Activated naive CD4-positive, alpha-beta T cell treated with Interleukin-2 at 50 U/mL for 16 hours (primary cell): Measurements from ENCODE around the gene GALNT14.

Experiments used
- DNase-seq: peaks from one replicate; pipeline ENCODE4 v3.0.0-alpha.2; 2020

Gene GALNT14

DNA sequence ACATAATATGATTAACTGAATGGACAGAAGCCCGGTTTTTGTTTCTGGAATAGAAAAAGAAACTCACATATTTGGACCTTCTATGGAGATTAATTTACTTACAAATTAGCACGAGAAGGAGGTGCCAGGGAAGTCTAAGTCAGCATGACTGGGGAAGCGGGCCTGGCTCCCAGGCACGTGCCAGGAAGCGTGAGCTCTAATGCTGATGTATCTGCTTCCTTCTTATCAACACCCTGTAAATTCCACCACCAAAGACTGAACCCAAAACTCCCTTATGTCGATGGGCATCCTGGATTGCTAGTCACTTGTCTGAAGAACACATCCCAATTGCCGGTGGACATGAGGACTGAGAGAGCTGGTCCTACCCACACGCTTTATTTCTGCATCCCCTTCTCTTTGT lies 134.5 kb downstream of the GALNT14 start:
- no peak for DNase-seq

DNA sequence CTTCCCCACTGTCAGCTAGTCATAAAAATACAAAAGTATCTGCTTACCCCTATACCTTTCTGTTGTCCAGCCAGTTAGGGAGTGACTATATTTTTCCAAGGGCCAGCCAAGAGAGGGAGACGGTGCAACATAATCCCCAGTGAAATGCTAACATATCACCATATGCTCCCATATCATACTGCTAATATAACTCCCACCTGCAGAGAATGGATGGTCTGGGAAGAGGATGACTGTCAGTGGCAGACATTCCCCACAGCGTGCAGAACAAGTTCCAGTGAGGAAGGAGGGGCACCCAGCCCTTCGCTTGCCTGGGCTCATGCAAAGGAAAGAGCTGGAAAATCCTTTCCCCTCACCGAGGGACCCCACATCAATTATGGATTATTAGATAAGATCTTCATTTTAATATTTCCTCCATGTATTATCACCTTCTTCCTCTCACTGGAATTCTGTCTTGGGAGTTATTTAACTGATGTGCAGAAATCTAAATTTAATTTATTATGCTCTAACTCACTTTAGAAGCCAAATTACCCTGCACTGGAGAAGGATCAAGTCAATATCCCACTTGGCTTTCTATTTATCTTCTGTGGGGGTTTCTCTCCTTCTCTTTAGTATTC lies 135.6 kb downstream of the GALNT14 start:
- no peak for DNase-seq

DNA sequence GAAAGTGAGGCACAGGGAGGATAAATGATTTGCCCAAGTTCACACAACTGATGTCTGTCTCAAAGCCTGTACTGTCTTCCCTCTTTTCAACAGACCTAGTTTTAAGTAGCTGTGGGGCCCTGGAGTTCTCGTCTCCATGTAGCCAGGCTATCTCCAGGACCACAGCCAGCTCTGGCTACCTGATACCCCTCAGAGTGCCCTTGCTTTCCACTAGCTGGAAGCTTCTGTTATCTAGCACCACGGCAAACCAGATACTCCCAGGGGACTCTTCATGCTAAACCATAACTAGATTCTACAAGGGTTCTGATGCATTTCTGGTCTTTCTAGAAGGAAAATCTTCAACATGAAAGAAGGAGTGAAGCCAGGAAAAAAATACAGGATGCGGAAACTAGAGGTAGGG lies 137.3 kb downstream of the GALNT14 start:
- DNase-seq, result no peak

DNA sequence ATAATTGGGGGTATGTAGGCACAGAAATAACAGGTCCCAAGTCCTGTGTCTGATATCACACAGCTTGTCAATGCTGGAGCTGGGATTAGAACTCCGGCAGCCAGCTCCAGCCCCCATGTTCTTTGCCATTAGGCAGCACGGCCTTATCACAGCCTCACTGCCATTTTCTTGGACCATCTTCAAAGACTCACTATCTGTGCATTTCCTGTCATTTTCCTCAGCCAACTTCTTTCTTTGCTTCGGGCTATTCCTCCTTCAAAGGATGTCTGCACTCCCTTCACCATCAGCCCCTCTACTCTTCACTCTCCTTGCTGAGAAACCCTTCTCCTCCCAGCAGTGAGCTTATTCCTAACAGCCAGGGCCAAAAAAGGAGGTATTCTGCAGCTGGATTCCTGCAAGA lies 139.6 kb downstream of the GALNT14 start:
- no peak for DNase-seq

DNA sequence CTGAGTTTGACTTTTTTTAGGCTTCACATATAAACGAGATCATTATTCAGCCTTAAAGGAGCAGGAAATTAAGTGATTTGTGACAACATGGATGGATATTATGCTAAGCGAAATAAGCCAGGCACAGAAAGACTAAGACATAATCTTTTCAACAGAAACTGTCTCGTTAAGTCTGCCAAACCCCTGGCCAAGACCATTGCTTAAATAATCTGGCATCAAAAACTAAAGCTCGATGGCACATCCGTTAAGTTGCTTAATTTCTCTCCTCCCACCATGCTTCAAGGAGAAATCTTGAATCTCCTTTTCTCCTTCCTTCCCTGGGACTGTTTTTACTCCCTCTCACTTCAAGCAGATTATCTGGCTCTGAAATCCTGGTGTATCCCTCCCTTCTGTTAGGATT lies 140.3 kb downstream of the GALNT14 start:
- DNase-seq, result no peak

DNA sequence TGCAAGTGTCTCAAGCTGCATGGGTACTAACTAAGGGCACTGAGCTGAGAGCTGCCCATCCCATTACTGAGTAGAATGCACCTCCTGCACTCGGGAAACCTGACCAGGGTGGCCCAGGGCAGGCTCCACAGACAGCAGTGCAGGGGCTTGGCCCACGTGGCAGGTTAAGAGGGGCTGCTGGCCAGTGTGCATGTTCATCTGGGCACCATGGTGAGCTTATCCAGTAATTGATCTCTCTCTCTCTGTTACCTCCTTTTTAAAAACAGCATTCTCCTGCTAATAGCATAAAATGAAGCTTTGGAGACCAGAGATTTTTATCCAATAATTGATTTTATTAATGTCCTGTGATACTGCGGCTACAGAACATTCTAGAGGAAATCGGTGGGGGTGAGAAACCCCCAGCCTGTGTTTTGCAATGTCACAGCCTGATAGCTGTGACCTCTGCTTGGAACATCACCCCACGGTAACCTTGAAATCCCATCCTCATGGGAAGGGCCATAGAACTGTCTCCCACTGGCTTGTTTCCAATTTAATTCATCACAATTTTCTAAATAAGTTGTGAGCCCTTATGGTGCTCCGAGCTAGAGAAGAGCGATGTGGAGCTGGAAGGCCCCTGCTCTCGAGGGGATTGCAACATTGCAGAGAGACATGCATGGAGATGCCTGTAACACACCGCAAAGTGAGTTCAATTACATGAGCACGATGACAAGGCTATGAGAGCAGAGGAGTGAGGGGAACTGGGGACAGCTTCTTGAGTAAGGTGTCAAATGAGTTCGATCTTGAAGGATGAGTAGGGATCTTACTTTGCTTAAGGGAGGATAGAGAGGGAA lies 143.8 kb downstream of the GALNT14 start:
- DNase-seq, result no peak

DNA sequence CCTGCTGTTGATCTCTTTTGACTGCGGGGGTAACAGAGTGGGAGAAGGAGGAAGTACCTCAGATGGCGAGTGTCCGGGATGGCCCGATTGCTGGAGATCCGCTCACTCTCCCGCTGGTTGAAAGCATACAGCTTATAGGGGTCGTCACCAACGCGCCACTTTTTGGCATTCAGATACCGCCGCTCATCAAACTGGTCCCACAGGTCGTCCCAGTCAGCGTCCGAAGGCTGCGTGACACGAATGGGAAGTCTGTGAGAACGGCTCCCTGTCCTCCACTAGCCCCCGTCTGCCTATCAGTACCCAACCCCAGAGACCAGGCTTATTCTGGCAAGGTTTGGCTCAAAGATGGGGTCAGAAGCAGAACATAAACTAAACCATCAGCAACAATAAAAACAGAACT lies 145.5 kb downstream of the GALNT14 start:
- DNase-seq, result no peak

DNA sequence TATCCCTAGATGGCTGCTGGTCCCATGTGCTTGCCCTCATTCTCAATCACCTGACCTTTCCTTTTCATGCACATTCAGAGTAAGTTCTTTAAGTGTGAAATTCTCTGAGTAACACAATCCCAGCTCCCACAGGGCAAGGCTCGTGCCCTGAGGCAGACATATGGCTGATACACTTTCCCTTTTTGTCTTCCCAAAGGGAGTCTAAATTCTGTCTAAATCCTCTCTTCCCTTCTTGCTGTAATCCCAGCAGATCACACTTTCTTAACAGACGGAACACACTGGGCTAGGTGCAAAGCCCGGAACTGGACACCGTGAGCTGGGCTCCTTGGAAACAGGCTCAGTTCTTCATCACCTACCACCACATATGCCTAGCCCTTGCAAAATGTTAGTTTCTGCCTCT lies 147.6 kb downstream of the GALNT14 start:
- no peak for DNase-seq

DNA sequence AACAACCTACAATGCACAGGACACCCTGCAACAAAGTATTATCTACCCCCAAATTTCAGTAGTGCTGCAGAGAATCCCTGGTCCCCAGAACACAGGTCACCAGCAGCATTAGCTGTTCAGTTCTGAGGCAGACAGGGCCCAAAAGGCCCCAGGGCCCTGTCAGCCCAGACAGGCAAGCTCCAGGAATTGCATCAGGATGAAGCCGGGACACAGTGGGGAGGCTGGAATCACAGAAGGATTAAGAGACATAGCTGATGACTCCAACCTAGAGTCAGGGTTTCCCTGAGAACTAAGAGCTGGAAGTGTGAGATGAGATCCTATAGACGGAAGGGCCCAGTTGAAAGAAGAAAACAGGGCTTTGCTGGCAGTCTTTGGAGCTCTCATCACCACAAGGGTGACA lies 148.1 kb downstream of the GALNT14 start:
- DNase-seq, result no peak

DNA sequence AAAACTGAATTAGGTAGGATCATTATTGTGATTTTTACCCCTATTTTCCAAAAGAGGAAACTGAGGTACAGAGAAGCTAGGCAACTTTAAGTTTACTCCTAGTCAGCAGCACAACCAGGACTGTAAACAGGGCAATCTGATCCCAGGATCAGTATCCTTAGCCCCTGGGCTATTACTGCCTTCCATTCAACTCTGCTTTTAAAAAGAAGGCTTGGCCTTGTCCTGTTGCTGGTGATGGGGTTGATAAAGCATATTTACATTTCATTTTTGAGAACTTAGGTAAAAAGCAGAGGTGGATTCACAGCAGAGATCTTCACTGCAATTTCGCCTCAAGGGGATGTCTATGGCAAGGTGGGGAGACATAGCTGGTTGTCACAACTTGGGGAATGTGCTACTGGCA lies 148.5 kb downstream of the GALNT14 start:
- no peak for DNase-seq

DNA sequence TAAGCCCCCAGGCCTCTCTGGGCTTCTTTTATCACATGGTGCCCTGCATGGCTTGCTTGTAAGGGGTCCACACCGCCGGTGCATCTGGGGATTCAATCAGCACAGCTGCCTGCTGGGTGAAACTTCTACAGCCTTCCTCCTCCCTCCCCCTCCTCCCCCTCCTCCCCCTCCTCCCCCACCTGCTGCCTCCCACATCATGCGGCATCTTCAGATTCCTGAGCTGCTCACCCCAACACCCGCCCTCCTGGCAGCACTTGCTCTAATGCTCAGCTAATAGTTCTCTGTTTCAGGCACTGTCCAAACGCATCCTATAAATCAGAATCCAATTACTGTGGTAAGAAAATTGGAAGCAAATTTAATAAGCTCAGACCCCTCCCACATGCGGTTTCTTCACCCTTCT lies 150.7 kb downstream of the GALNT14 start:
- no peak for DNase-seq

DNA sequence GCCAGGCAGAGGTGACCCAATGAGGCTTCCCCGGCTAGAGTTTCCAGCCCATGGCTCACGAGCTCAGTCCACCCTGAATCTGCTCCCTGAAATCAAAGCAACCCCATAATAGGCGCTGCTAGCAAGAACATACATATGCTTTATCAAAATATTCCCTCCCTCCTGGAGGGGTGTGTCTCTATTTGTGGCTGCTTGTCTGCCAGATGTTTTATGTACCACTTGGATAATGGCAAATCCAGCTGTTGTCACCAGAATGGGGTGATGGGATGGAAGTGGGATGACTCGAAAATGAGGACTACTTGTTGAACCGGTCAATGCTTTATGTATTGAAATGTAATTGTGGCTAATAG lies 152.0 kb downstream of the GALNT14 start:
- no peak for DNase-seq

DNA sequence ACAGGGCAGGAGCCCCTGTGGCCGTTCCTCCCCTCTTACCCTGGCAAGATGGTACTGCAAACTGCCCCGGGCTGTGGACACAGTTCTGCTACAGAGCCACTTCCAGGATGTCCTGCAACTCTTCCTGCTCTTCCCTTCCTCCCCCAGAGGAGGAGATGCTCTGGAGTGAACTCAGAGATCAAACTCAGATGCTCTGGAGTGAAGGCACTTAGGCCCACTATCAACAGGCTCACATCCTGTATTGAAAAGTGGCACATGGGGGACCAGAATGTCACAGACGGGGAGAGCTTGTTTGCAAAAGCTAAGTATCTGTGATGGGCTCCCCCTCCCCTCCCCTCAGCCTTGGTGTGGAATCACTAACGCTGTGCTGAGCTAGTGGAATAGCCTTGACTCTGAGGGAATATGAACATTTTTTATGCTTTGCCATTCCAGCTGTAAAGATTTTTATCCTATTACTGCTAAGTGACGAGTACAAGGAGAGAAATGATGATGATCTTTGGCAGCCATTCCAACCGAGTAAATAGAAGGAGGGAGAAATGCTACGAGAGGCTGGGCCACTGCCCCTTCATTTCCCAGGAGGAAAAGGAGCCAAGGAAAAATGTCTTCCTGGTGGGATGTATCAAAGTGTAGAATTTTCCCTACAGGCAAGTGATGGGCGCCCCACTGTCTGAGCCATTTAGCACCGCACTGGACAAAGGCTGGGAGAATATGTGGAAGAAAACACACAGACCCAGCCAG lies 152.6 kb downstream of the GALNT14 start:
- DNase-seq, result no peak

DNA sequence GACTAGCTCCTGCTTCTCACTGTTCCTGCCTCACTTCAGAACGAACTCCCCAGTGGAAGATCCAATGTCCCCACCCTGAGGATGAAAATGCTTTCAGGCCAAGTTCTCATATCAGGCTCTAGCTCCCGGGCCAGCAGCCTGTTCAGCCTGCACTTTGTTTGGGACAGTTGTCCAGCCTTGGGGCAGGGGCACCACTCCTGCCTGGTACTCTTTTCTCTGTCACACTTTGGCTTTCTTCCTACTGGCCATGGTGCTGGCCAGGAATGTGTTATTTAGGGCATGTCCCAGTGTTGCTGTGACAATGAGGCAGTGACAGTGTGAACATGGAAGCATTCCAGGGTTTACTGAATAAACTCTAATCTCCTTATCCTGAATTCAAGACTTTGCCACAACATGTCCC lies 154.1 kb downstream of the GALNT14 start:
- DNase-seq, result no peak

DNA sequence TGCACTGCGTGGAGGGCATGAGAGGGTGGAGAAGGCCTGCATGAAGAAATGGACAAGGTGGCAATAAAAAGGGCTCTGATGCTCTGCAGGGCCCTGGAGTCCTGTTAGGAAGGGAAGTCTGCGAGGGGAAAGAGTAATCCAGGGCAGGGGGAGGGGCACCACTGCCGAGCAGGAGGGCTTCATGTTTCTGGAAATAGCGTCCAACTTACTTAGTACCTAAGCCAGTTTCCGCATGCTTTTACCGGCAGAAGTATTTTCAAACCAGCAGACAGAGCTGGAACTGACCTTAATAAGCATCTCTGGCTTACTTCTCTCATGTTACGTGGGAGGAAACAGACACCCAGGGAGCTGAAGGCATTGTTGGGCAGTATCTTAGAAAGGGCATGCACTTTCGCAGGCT lies 156.7 kb downstream of the GALNT14 start:
- no peak for DNase-seq

DNA sequence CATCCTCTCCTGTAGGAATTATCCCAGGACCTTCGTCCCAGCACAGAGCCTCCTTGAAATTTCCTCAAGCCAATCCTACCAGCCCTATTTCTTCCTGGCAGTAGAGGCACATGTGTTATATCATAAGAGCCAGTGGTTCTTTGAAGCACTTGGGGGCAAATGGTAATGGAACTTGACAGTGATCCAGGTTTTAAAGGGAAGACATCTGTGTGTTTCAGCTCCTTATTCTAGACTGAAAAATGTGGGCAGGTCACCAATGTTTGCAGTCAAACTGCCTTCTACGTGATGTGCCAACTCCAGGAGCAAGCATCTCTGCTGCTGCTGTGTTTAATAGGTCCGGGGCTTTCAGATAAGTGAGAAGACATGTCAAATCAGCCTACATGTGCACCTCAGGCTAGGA lies 157.1 kb downstream of the GALNT14 start:
- DNase-seq, result no peak

DNA sequence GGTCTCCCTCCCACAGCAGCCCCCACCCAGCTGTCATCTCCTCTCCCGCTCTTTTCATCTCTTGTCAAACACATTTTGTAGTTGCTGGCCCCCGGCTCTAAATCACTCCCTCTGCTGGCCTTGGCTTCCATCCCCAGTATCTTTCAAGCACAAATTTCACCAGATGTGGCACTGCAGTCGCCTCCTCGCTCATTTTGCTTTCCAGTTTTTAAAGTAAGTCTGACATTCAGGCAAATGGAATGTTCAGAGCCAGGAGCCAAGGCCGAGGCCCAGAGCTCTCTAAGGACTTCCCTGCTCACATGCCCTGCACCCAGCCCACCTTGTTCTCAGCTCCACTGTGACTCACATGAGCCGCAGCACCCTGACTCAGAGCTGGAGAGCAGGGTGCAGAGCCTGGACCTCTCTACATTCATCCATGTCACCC lies 158.4 kb downstream of the GALNT14 start:
- DNase-seq, result no peak

DNA sequence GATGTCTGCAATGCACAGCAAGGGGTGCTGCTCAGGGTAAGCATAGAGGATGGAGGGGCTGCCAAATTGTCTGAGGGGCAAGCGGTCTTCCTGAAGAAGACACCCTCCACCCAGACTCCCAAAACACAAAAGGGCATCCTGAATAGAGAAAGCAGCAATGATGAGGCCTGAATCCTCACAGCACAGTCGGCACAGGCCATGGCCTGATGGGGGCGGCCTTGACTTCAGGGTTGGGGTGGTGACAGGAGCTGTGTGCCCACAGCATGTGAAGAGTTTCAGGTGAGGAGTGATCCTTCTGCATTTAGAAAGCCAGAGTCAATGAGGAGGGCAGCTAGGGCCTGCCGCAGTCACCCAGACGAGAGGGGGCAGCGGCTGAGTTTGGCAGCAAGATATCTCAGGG lies 159.4 kb downstream of the GALNT14 start:
- no peak for DNase-seq

DNA sequence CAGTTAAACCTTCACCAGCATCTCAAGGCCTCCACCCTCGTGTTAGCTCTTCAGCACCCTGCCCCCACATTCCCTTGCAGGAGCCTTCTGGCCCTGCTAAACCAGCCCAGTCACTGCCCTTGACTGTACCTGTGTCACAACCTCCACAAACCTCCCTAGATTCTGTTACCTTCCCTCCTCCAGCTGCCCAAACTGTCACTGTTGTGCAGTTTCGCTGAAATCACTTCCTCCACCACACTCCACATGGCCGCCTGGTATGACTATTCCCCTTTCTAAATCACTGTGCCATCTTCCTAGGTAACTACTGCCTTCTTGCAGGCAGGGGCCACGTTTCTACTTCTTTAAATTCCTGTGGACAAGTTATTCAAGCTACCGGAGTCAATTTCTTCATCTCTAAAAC lies 160.2 kb downstream of the GALNT14 start:
- no peak for DNase-seq

DNA sequence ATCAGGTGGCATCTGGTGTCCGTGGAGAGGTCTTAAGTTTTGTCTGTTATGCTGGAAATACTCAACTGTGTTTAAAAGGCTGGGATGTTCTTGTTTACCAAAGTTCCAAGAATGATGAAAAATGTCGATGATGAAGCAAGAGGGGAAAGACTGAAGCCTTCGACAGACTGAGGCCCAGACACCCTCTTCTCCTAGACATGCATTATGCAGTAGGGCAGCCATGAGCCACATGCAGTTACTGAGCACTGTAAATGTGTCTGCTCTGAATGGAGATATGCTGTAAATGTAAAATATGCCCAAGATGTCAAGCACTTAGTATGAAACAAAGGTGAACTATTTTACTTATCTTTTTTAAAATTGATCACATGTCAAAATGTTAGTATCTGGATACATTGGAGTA lies 163.1 kb downstream of the GALNT14 start:
- DNase-seq, result no peak

DNA sequence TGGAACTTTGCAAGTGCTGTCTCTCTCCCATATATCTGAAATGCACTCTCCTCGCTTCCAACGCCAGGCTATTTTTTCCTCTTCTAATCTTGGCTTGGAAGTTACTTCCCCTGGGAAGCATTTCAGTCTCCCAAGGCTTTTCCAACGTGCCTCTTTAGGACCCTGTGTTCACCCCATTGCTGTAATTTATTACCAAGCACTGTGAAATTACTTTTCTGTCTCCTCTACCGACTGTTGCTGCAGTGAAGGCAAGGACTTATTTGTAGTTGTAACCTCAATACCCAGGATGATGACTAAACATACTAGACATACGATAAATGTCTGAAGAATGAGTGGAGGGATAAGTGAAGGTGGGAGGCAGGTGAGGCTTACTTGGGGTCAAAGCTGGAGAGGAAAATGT lies 163.7 kb downstream of the GALNT14 start:
- DNase-seq, result no peak

DNA sequence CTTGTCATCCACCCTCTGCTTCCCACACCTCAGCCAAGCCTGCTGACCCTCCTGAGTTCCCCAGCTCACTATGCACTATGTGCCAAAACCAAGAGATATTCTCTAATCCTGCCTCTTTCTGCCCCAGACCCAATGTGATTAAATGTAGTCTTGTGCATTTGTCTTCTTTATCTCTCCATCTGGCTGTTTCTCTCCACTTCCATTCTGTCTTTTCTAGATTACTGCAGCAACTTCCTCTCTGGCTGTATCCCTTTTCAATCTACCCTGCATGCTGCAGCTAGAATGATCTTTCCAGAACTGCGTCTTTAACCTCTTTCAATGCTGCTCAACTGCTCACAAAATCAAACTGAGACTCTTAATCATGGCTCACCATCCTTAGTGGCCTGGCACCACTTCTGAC lies 164.1 kb downstream of the GALNT14 start:
- no peak for DNase-seq

DNA sequence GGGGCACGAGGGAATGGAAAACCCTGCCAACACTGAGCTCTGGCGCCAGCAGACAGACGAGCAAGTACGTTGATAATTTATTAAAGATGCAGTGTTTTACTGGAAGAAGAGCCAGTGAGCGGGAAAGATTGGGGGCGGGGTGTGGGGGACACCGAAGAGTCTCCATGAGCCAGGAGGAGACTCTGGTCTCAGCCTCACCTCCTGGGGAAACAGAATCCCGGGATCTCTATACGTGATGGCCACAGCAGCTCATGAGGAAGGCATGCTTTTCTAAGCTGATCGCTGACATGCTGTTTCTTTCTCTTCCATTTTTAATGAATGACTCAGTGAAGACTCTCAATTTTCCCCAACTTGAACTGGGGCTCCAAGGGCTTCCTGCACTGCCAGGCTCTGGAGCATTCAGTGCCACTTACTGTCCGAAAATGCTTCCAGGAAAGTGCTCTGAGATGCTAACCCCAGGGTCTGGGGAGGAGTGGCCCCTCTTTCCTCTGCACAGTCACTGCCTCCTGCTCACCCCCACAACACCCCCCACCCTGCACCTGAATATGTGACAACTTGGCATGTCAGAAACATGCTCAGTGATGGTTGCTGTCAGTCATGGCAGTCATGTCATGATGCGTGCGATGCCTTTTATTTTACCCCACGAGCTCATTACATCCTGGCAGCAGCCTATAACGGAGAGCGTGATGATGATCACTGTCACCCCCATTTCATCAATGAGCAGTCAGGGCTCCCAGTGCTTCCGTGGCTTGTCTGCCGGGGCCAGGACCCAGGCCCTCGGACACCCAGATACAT lies 166.8 kb downstream of the GALNT14 start:
- no peak for DNase-seq
